H9 (cell line): ENCODE data around the gene XPO1. TPM values are rescaled to one million over a fixed set of nuclear protein-coding genes. Genes with fewer than 3 reads are reported as not detected.
A peak's percentile ranks its signal among the peaks of the same experiment; 100 is the strongest.

Experiments used
- DNase-seq: peaks from one replicate; pipeline ENCODE4 v3.0.0-alpha.2; 2017
- H2AFZ ChIP-seq: one replicate; pipeline ENCODE4 v1.6.1; 2013; ENCODE audit warnings: mild to moderate bottlenecking, low read length, control low read depth, moderate library complexity
- H2AK5ac ChIP-seq: 2 replicates; pipeline ENCODE4 v1.6.1; 2013; ENCODE audit warnings: low read length, control low read depth, mixed read lengths; ENCODE audit not compliant: insufficient read length
- H2BK120ac ChIP-seq: one replicate; pipeline ENCODE4 v1.6.1; 2013; ENCODE audit warnings: low read depth, mild to moderate bottlenecking, low read length, control low read depth, inconsistent platforms; ENCODE audit not compliant: poor library complexity, severe bottlenecking
- H2BK12ac ChIP-seq: 2 replicates; pipeline ENCODE4 v1.6.1; 2013; ENCODE audit warnings: low read length, control low read depth, mixed read lengths, low read depth; ENCODE audit not compliant: insufficient read length
- H2BK15ac ChIP-seq: 2 replicates; pipeline ENCODE4 v1.6.1; 2013; ENCODE audit warnings: low read depth, low read length, control low read depth
- H2BK20ac ChIP-seq: one replicate; pipeline ENCODE4 v1.6.1; 2013; ENCODE audit warnings: low read depth, mild to moderate bottlenecking, low read length, control low read depth, inconsistent platforms; ENCODE audit not compliant: poor library complexity, severe bottlenecking
- H2BK5ac ChIP-seq: 2 replicates; pipeline ENCODE4 v1.6.1; 2013; ENCODE audit warnings: low read length, control low read depth, mixed read lengths; ENCODE audit not compliant: insufficient read length
- H3K14ac ChIP-seq: 2 replicates; pipeline ENCODE4 v1.6.1; 2013; ENCODE audit warnings: low read length, control low read depth; ENCODE audit not compliant: insufficient read depth
- H3K18ac ChIP-seq: 2 replicates; pipeline ENCODE4 v1.6.1; 2013; ENCODE audit warnings: low read depth, mild to moderate bottlenecking, mixed read lengths, low read length, control low read depth; ENCODE audit not compliant: insufficient read length
- H3K23ac ChIP-seq: 2 replicates; pipeline ENCODE4 v1.6.1; 2013; ENCODE audit warnings: low read length, control low read depth, mixed read lengths, low read depth; ENCODE audit not compliant: insufficient read length
- H3K23me2 ChIP-seq: 2 replicates; pipeline ENCODE4 v1.6.1; 2013; ENCODE audit warnings: low read depth, mild to moderate bottlenecking, mixed read lengths, low read length, control low read depth; ENCODE audit not compliant: insufficient read length, poor library complexity, severe bottlenecking
- H3K27ac ChIP-seq: 2 replicates; pipeline ENCODE4 v1.5.1; 2013; ENCODE audit warnings: low read length, control low read depth, mixed read lengths, low read depth; ENCODE audit not compliant: insufficient read length
- H3K27me3 ChIP-seq: 2 replicates; pipeline ENCODE4 v1.6.1; 2013; ENCODE audit warnings: low read length, control low read depth, inconsistent platforms; ENCODE audit not compliant: insufficient read depth
- H3K4ac ChIP-seq: 2 replicates; pipeline ENCODE4 v1.6.1; 2013; ENCODE audit warnings: low read depth, mild to moderate bottlenecking, control low read depth, inconsistent platforms, low read length, moderate library complexity
- H3K4me1 ChIP-seq: 2 replicates; pipeline ENCODE4 v1.6.1; 2013; ENCODE audit warnings: low read length, control low read depth, inconsistent platforms; ENCODE audit not compliant: insufficient read depth
- H3K4me2 ChIP-seq: 2 replicates; pipeline ENCODE4 v1.6.1; 2013; ENCODE audit warnings: low read length, control low read depth, mixed read lengths; ENCODE audit not compliant: insufficient read length, insufficient read depth
- H3K56ac ChIP-seq: 2 replicates; pipeline ENCODE4 v1.6.1; 2013; ENCODE audit warnings: low read depth, mild to moderate bottlenecking, mixed read lengths, low read length, control low read depth; ENCODE audit not compliant: insufficient read length
- H3K79me1 ChIP-seq: 2 replicates; pipeline ENCODE4 v1.6.1; 2013; ENCODE audit warnings: low read depth, mild to moderate bottlenecking, moderate library complexity, low read length, control low read depth, inconsistent platforms; ENCODE audit not compliant: insufficient read depth, poor library complexity, severe bottlenecking
- H3K79me2 ChIP-seq: 2 replicates; pipeline ENCODE4 v1.6.1; 2013; ENCODE audit warnings: low read length, control low read depth, inconsistent platforms; ENCODE audit not compliant: insufficient read depth
- H3K9ac ChIP-seq: 2 replicates; pipeline ENCODE4 v1.6.1; 2013; ENCODE audit warnings: low read length, control low read depth, mixed read lengths; ENCODE audit not compliant: insufficient read length; ENCODE audit errors: extremely low read depth
- H3K9me3 ChIP-seq: one replicate; pipeline ENCODE4 v1.6.1; 2013; ENCODE audit warnings: low read depth, low read length, inconsistent platforms; ENCODE audit not compliant: control insufficient read depth
- H3T11ph ChIP-seq: one replicate; pipeline ENCODE4 v1.6.1; 2013; ENCODE audit warnings: mild to moderate bottlenecking, low read length, control low read depth, inconsistent platforms
- H4K20me1 ChIP-seq: one replicate; pipeline ENCODE4 v1.6.1; 2013; ENCODE audit not compliant: control insufficient read depth, insufficient read length, insufficient read depth
- H4K5ac ChIP-seq: 2 replicates; pipeline ENCODE4 v1.6.1; 2013; ENCODE audit warnings: low read depth, mild to moderate bottlenecking, mixed read lengths, low read length, control low read depth; ENCODE audit not compliant: insufficient read length
- H4K8ac ChIP-seq: replicated peaks from 2 replicates; pipeline ENCODE4 v1.6.1; 2013; ENCODE audit warnings: low read length, control low read depth, mixed read lengths, low read depth; ENCODE audit not compliant: insufficient read length
- H4K91ac ChIP-seq: 2 replicates; pipeline ENCODE4 v1.6.1; 2013; ENCODE audit warnings: low read depth, mild to moderate bottlenecking, moderate library complexity, mixed read lengths, low read length, control low read depth; ENCODE audit not compliant: insufficient read length
- H3K27ac Mint-ChIP-seq, 3 experiments: 2 replicates in 2 of 3; 3 replicates in 1 of 3; pipeline ENCODE4 v1.8.0; 2020 to 2021; ENCODE audit warnings: mixed read lengths in 3 of 3, mild to moderate bottlenecking in 1 of 3, moderate library complexity in 1 of 3
- H3K27me3 Mint-ChIP-seq: 2 replicates; pipeline ENCODE4 v1.8.0; 2021; ENCODE audit warnings: low read depth, mild to moderate bottlenecking, moderate library complexity, mixed read lengths
- H3K36me3 Mint-ChIP-seq, 3 experiments: 2 replicates in 2 of 3; 3 replicates in 1 of 3; pipeline ENCODE4 v1.8.0; 2020 to 2021; ENCODE audit warnings: low read depth in 3 of 3, mixed read lengths in 3 of 3; ENCODE audit not compliant: insufficient read depth in 1 of 3
- H3K4me1 Mint-ChIP-seq, 2 experiments: 2 replicates each; pipeline ENCODE4 v1.8.0; 2020; ENCODE audit warnings: mixed read lengths in 2 of 2
- H3K4me3 Mint-ChIP-seq, 2 experiments: 2 replicates in 1 of 2; 3 replicates in 1 of 2; pipeline ENCODE4 v1.8.0; 2020 to 2021; ENCODE audit warnings: mild to moderate bottlenecking in 2 of 2, mixed read lengths in 2 of 2, moderate library complexity in 1 of 2
- H3K9me3 Mint-ChIP-seq, 2 experiments: 2 replicates in 1 of 2; 3 replicates in 1 of 2; pipeline ENCODE4 v1.8.0; 2020; ENCODE audit warnings: mild to moderate bottlenecking in 2 of 2, mixed read lengths in 2 of 2, moderate library complexity in 1 of 2
- CTCF ChIP-seq: fragments of 200-600 bp; sonication (generic); conservative IDR thresholded peaks from 3 replicates; pipeline ENCODE4 v1.8.0; 2021; ENCODE audit warnings: antibody characterized with exemption, mild to moderate bottlenecking
- WGBS: extraction: QIAGEN DNeasy Blood & Tissue Kit; methylation state at CpG from one replicate; pipeline ENCODE4 v1.1.7; 2013; ENCODE audit warnings: missing lambda C conversion rate, low lambda C conversion rate, mixed read lengths; ENCODE audit not compliant: insufficient read length; ENCODE audit errors: extremely low coverage; 5-methylcytosine and 5-hydroxymethylcytosine counted together
- total RNA-seq: library from RNA; stranded (reverse); gene quantifications from 2 replicates; pipeline ENCODE4 v1.2.1, GENCODE V29; 2021

The XPO1 gene
- total RNA-seq, 1 experiment from 2014 or later = 320 TPM

- Histone ChIP-seq H4K8ac (no peak overlapping the region), H3K79me1 (peaks cover 2% of the 10 kb centered on the region), H3K23me2 (peaks cover 7% of the 10 kb centered on the region), H2BK15ac (no peak overlapping the region), H3K4me1 (no peaks in the 10 kb centered on the region; the same call in 1 of the 2 replicates), H2AFZ (no peak overlapping the region), H3K23ac (no peak overlapping the region), H2BK5ac (no peak overlapping the region), H2BK20ac (no peak overlapping the region), H4K91ac (no peak overlapping the region), H3K4me2 (peak overlapping the region; percentile 85), H3K14ac (peak overlapping the region; percentile 37), H3K79me2 (peaks cover 37% of the 10 kb centered on the region; the same call in 1 of the 2 replicates), H3K9ac (peak overlapping the region; percentile 92), H3K56ac (no peak overlapping the region), H3T11ph (no peak overlapping the region), H2BK120ac (no peak overlapping the region), H3K18ac (peak overlapping the region; percentile 50), H2AK5ac (no peak overlapping the region), H4K20me1 (no peaks in the 10 kb centered on the region), H4K5ac (no peak overlapping the region), H3K9me3 (no peaks in the 10 kb centered on the region), H2BK12ac (no peak overlapping the region), H3K4ac (no peak overlapping the region), H3K27me3 (no peaks in the 10 kb centered on the region), H3K27ac (peak overlapping the region; percentile 29)
- Mint-ChIP-seq H3K4me1 (peaks cover 22 to 28% of the 10 kb centered on the region in 2 experiments), H3K36me3 (peaks cover 6 to 26% (median 25%) of the 10 kb centered on the region in 3 experiments), H3K27me3 (no peaks in the 10 kb centered on the region), H3K9me3 (no peaks in the 10 kb centered on the region; a peak in 1 of 5 replicates), H3K27ac (peak overlapping the region; percentile 98 to 99 (median 99)), H3K4me3 (peak overlapping the region; percentile 93 to 96)
- no peak for TF ChIP-seq CTCF
- peak; percentile 88 for DNase-seq
- WGBS = no CpG with 5 or more reads among the region's 94 CpGs
Observed at GRCh38 chr2:61470122-61470951, 67.8 kb downstream of the XPO1 start.
